Measurements from ENCODE around the gene SLC23A1. TPM values are rescaled to one million over a fixed set of nuclear protein-coding genes. Genes with fewer than 3 reads are reported as not detected.

Gene SLC23A1
- total RNA-seq, 4 donors from 2014 or later: not detected

DNA sequence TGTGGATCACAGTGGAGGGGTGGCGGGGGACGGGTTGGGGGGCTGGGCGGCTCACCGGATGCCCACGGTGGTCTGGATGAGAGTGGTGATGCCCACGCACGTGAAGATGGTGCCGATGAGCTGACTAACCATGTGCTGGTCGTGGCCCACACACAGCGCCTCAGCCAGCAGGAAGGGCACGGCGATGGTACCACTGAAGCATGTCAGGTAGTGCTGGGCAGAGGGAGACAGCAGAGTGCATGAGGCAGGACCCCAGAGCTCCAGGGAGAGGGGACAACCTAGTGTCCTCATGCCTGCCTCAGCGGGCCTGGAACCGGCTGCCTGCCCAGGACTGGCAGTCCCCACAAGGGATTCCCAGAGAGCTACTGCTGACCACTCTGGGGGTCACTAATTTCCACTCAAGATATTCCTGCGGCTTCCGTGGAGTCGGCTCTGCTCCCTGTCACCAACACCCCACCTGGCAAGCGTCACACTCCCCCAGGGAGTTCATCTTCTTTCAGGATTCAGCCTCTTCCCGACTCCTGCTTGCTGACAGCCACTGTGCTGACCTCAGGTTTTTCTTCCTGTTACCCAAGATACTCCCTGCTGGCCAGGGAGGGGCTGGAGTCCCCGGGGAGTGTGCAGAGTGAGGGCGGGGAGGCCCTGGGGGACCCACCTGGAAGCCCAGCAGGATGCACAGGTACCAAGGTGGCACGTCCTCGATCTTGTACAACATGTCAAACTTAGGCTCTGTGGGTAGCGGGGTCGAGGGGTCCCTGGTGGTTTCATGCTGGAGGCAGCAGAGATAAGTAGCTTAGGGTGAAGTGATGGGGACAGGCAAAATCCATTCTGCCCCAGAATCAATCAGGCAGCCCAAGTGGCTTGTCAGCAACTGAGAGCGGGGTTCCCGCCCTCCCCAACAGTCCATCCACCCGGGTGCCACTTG is 998 bp downstream of the SLC23A1 start:
- no peaks in the 10 kb centered on the region for H3K36me3 ChIP-seq
- no peak for DNase-seq
- no peaks in the 10 kb centered on the region for H3K27me3 ChIP-seq
- intact Hi-C loops (cut with DNase I): no loop called here
- no peak overlapping the region for H3K4me3 ChIP-seq (replicated peaks in 1 of 3)
- H3K27ac ChIP-seq: no peak overlapping the region
- no peak for TF ChIP-seq POLR2A (IDR thresholded peaks at IDR 0.05)
- 85 to 92% methylated on average over 28 of the region's 28 CpGs for WGBS, 2 donors
- peaks cover 0 to 14% of the 10 kb centered on the region in 2 donors for H3K4me1 ChIP-seq
- H3K9me3 ChIP-seq: no peaks in the 10 kb centered on the region

DNA sequence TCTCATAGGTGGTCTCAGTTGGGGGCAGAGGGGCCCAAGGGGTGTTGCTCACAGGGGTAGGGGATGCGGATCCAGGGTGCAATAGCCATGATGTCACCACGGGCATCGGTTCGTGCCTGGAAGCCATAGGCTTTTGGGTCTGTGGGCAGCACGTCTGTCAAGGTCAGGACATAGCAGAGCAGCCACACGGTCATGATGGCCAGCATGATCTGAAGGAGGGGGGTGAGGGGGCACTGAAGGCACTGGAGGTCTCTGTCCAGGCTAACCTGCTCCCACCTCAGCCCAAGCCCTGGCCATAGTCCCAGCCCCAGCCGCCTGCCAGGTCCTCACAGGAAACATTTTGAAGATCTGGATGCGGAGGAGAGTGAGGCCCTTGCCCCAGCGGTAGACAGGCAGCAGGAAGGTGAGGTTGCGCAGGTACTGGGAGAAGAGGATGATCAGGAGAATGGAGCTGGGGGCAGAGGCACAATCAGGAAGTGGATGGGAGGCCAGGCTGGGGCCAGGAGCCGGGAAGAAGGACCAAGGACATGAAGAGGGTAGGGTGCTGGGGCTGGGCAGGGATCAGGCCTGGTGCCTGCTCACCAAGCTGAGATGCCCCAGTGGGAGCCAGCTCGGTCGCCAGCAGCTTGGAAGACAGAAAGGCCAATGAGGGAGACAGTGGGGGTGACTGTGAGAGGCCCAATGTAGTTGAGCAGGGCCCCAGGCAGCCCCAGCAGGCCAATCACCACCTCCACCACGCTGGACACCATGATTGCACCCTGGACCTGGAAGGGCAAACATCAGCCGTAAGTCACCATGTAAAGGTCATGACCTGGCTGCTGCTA is 3.3 kb downstream of the SLC23A1 start:
- intact Hi-C loops (cut with DNase I): no loop called here
- no peak overlapping the region for H3K4me3 ChIP-seq (replicated peaks in 1 of 3)
- DNase-seq: no peak

DNA sequence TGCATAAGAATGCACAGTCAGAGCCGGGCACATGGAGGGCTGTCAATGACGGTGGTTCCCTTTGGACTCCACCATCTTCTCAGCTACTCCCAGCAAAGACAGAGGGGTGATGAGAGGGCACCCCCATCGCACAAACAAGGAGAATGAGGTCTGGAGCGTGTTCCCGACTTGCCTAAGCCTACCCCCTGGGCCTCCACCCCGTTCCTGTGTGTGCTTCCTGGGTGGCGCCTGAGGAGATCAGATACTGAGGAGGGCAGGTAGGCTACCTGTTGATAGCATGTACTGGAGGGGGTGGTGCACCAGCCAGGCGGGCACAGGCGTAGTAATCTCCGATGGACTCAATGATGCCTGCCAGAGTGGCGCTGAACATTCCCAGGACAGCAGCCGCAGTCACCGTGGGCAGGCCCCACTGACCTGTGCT is 4.1 kb downstream of the SLC23A1 start:
- TF ChIP-seq, protein P1, sequence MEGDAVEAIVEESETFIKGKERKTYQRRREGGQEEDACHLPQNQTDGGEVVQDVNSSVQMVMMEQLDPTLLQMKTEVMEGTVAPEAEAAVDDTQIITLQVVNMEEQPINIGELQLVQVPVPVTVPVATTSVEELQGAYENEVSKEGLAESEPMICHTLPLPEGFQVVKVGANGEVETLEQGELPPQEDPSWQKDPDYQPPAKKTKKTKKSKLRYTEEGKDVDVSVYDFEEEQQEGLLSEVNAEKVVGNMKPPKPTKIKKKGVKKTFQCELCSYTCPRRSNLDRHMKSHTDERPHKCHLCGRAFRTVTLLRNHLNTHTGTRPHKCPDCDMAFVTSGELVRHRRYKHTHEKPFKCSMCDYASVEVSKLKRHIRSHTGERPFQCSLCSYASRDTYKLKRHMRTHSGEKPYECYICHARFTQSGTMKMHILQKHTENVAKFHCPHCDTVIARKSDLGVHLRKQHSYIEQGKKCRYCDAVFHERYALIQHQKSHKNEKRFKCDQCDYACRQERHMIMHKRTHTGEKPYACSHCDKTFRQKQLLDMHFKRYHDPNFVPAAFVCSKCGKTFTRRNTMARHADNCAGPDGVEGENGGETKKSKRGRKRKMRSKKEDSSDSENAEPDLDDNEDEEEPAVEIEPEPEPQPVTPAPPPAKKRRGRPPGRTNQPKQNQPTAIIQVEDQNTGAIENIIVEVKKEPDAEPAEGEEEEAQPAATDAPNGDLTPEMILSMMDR (IDR thresholded peaks at IDR 0.05): no peak
- no peak for TF ChIP-seq POLR2A (IDR thresholded peaks at IDR 0.05)
- intact Hi-C loops (cut with DNase I): no loop called here
- WGBS, 2 donors: 83 to 87% methylated on average over 12 to 13 of the region's 13 CpGs
- Histone ChIP-seq H3K36me3 (no peaks in the 10 kb centered on the region), H3K9me3 (no peaks in the 10 kb centered on the region), H3K4me3 (replicated peaks in 1 of 3) (no peak overlapping the region), H3K27ac (no peak overlapping the region), H3K27me3 (no peaks in the 10 kb centered on the region), H3K4me1 (peaks cover 3% of the 10 kb centered on the region in 2 donors)
- no peak for DNase-seq

More for the DNA sequence above, 3.3 kb downstream of the SLC23A1 start:
- Histone ChIP-seq H3K27ac (no peak overlapping the region), H3K36me3 (no peaks in the 10 kb centered on the region), H3K4me1 (peaks cover 0 to 9% of the 10 kb centered on the region in 2 donors), H3K27me3 (no peaks in the 10 kb centered on the region), H3K9me3 (no peaks in the 10 kb centered on the region)
- TF ChIP-seq, protein P1 (IDR thresholded peaks at IDR 0.05): no peak
- TF ChIP-seq POLR2A (IDR thresholded peaks at IDR 0.05): no peak
- WGBS, 2 donors: 88% methylated on average over 11 to 15 of the region's 15 CpGs

DNA sequence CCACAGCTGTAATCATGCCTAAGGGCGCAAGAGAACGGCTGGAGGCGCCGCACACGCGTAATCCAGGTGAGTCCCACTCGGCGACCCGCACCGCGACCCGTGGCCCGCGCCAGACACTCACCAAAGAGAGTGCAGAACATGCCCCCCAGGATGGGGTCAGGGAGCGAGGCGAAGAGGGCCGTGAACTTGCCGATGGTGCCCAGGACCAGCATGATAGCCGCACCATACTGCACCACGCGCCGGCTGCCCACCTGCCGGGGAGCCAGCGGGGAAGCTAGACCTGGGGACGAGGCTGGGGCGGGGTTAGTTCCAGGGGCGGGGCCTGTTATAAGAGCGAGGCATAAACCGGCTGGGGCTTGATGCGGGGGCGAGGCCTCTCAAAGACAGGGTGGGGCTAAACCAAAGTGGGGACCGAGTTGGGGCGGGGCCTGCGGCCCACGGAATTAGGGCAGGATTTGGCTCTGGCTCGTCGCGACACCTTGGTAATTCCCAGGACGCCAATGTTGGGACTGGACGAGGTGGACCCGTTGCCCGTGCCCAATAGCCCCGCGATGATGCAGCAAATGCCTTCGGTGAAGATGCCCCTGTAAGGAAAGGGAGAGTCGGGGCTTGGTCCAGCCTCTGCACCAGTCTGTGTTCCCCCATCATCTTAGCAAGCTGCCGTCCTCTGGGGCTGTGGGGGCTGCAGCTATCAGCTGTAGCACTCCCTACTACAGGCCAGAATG is 4.8 kb downstream of the SLC23A1 start:
- DNase-seq: peak in 1 of 2 donors; percentile 24
- no peaks in the 10 kb centered on the region for H3K36me3 ChIP-seq
- H3K9me3 ChIP-seq: no peaks in the 10 kb centered on the region
- H3K27ac ChIP-seq: no peak overlapping the region
- WGBS, 2 donors: 53 to 79% methylated on average over 13 to 37 of the region's 47 CpGs
- H3K4me1 ChIP-seq: peaks cover 9 to 10% of the 10 kb centered on the region in 2 donors
- intact Hi-C loops (cut with DNase I): no loop called here
- TF ChIP-seq, protein P1 (IDR thresholded peaks at IDR 0.05): no peak
- TF ChIP-seq POLR2A (IDR thresholded peaks at IDR 0.05): no peak
- H3K27me3 ChIP-seq: no peaks in the 10 kb centered on the region
- H3K4me3 ChIP-seq (replicated peaks in 1 of 3): no peak overlapping the region

DNA sequence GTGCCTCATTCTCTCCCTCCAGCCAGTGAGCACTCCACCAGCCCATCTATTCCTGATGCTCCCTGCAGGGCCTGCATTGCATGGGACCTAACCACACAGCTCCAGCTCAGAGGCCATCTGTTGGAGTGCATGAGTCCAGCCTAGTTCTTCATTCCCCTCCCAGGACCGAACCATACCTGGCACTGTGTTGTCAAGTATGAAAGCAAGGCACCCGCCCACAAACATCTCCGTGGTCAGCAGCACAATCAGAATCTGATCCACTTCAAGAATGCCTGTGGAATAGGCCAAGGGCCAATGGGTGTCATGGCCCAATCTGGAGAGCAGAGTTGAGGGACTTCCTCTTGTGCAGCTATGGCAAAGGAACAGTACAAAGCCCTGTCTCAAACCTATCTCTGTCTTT is 5.9 kb downstream of the SLC23A1 start:
- peaks cover 10 to 11% of the 10 kb centered on the region in 2 donors for H3K4me1 ChIP-seq
- H3K36me3 ChIP-seq: no peaks in the 10 kb centered on the region
- intact Hi-C loops (cut with DNase I): no loop called here
- no peak overlapping the region for H3K27ac ChIP-seq
- DNase-seq: no peak
- TF ChIP-seq, protein P1 (IDR thresholded peaks at IDR 0.05): no peak
- TF ChIP-seq POLR2A (IDR thresholded peaks at IDR 0.05): no peak
- 81 to 97% methylated on average over 3 of the region's 3 CpGs for WGBS, 2 donors
- H3K27me3 ChIP-seq: no peaks in the 10 kb centered on the region
- H3K4me3 ChIP-seq (replicated peaks in 1 of 3): no peak overlapping the region
- no peaks in the 10 kb centered on the region for H3K9me3 ChIP-seq
